DND-41 (cell line): ENCODE data around the gene RAB3GAP2.
"Not testable (repeated sequence)": the region's sequence is repeated elsewhere in the genome, so short reads cannot be mapped to it uniquely, and the experiment has no call there.

ENCODE experiments used
- ATAC-seq: fragments of 200-7000 bp; cut with Tn5 transposase; 3 replicates; pipeline ENCODE4 v1.9.1; 2021; ENCODE audit warnings: low read depth; ENCODE audit not compliant: insufficient read depth
- DNase-seq: peaks from one replicate; pipeline ENCODE4 v3.0.0-alpha.2; 2020
- H2AFZ ChIP-seq: 2 replicates; pipeline ENCODE4 v1.6.0; 2012; ENCODE audit warnings: low read depth, low read length
- H3K27ac ChIP-seq: 2 replicates; pipeline ENCODE4 v1.5.1; 2012; ENCODE audit warnings: low read length, inconsistent platforms
- H3K27me3 ChIP-seq: fragments of 200-600 bp; sonication (generic); 2 replicates; pipeline ENCODE4 v1.6.0; 2012; ENCODE audit warnings: low read length, mild to moderate bottlenecking, inconsistent platforms; ENCODE audit not compliant: insufficient read depth, poor library complexity
- H3K36me3 ChIP-seq: 2 replicates; pipeline ENCODE4 v1.5.1; 2012; ENCODE audit warnings: low read length, inconsistent platforms; ENCODE audit not compliant: insufficient read depth
- H3K4me1 ChIP-seq: 2 replicates; pipeline ENCODE4 v1.5.1; 2012; ENCODE audit warnings: mild to moderate bottlenecking, low read length; ENCODE audit not compliant: insufficient read depth
- H3K4me2 ChIP-seq: 2 replicates; pipeline ENCODE4 v1.6.0; 2012; ENCODE audit warnings: mild to moderate bottlenecking, moderate library complexity, low read length, inconsistent platforms; ENCODE audit not compliant: insufficient read depth
- H3K4me3 ChIP-seq, 2 experiments: fragments of 200-600 bp in 1 of 2; shearing (Covaris generic) in 1 of 2; 2 replicates each; pipeline ENCODE4 v1.5.1; 2012 to 2016; ENCODE audit warnings: inconsistent platforms in 2 of 2, low read length in 2 of 2, mild to moderate bottlenecking in 2 of 2, low read depth in 1 of 2, moderate library complexity in 1 of 2
- H3K79me2 ChIP-seq: 2 replicates; pipeline ENCODE4 v1.6.0; 2012; ENCODE audit warnings: low read length, inconsistent platforms; ENCODE audit not compliant: insufficient read depth
- H3K9ac ChIP-seq: 2 replicates; pipeline ENCODE4 v1.6.0; 2012; ENCODE audit warnings: low read depth, mild to moderate bottlenecking, inconsistent platforms, low read length, moderate library complexity
- H3K9me3 ChIP-seq: 2 replicates; pipeline ENCODE4 v1.5.1; 2012; ENCODE audit warnings: low read length, moderate library complexity, mild to moderate bottlenecking, inconsistent platforms; ENCODE audit not compliant: insufficient read depth, severe bottlenecking
- H4K20me1 ChIP-seq: 2 replicates; pipeline ENCODE4 v1.6.0; 2012; ENCODE audit warnings: low read length; ENCODE audit not compliant: insufficient read depth
- CTCF ChIP-seq: IDR thresholded peaks from 2 replicates; pipeline ENCODE4 v1.5.1; 2012; ENCODE audit warnings: borderline replicate concordance, low read length, moderate library complexity, mild to moderate bottlenecking; ENCODE audit not compliant: poor library complexity, severe bottlenecking; ENCODE audit errors: extremely low read depth
- EZH2 ChIP-seq: IDR thresholded peaks from 3 replicates; pipeline ENCODE4 v1.6.1; 2012; ENCODE audit warnings: borderline replicate concordance, low read depth, mild to moderate bottlenecking, moderate library complexity, low read length, inconsistent platforms; ENCODE audit not compliant: severe bottlenecking

RAB3GAP2 gene

GRCh38 chr1:220251272-220251671 lies 21.0 kb downstream of the RAB3GAP2 start:
- DNase-seq (no peak), ATAC-seq (no peak)
- H2AFZ ChIP-seq, result no peak overlapping the region
- no peak overlapping the region for H3K4me3 ChIP-seq
- no peak overlapping the region for H3K4me2 ChIP-seq
- peaks cover 44% of the 10 kb centered on the region for H3K36me3 ChIP-seq
- no peak overlapping the region for H3K9ac ChIP-seq
- no peak overlapping the region for H3K27ac ChIP-seq
- H3K27me3 ChIP-seq, result no peaks in the 10 kb centered on the region
- H4K20me1 ChIP-seq, result no peaks in the 10 kb centered on the region
- H3K79me2 ChIP-seq, result peaks cover 27% of the 10 kb centered on the region
- H3K9me3 ChIP-seq, result peaks cover 37% of the 10 kb centered on the region
- H3K4me1 ChIP-seq, result no peaks in the 10 kb centered on the region
- TF ChIP-seq EZH2 (no peak), CTCF (no peak)

GRCh38 chr1:220250681-220251080 lies 21.6 kb downstream of the RAB3GAP2 start:
- Histone ChIP-seq H4K20me1 (no peaks in the 10 kb centered on the region), H3K4me2 (no peak overlapping the region), H3K27ac (no peak overlapping the region), H3K4me1 (no peaks in the 10 kb centered on the region), H3K9ac (no peak overlapping the region), H3K36me3 (peaks cover 44% of the 10 kb centered on the region), H3K79me2 (peaks cover 21% of the 10 kb centered on the region), H2AFZ (no peak overlapping the region), H3K27me3 (no peaks in the 10 kb centered on the region), H3K9me3 (peaks cover 37% of the 10 kb centered on the region), H3K4me3 (no peak overlapping the region)
- no peak for DNase-seq
- TF ChIP-seq CTCF, result no peak
- no peak for TF ChIP-seq EZH2
- no peak for ATAC-seq

GRCh38 chr1:220249522-220249921 lies 22.7 kb downstream of the RAB3GAP2 start:
- H3K36me3 ChIP-seq, result peaks cover 44% of the 10 kb centered on the region
- no peak overlapping the region for H3K4me3 ChIP-seq
- no peak overlapping the region for H3K4me2 ChIP-seq
- no peak overlapping the region for H3K9ac ChIP-seq
- no peak for ATAC-seq
- DNase-seq, result no peak
- no peaks in the 10 kb centered on the region for H3K4me1 ChIP-seq
- H4K20me1 ChIP-seq, result no peaks in the 10 kb centered on the region
- H2AFZ ChIP-seq, result no peak overlapping the region
- TF ChIP-seq CTCF (no peak), EZH2 (no peak)
- no peaks in the 10 kb centered on the region for H3K27me3 ChIP-seq
- H3K27ac ChIP-seq, result no peak overlapping the region
- H3K79me2 ChIP-seq, result peaks cover 16% of the 10 kb centered on the region
- H3K9me3 ChIP-seq, result peaks cover 37% of the 10 kb centered on the region

- H3K4me3 ChIP-seq, H3K4me2 ChIP-seq, ATAC-seq, H3K27ac ChIP-seq, H3K9ac ChIP-seq, DNase-seq, H3K27me3 ChIP-seq, H3K4me1 ChIP-seq, H4K20me1 ChIP-seq, H2AFZ ChIP-seq: not testable (repeated sequence)
- H3K9me3 ChIP-seq, result peaks cover 37% of the 10 kb centered on the region
- H3K79me2 ChIP-seq, result peaks cover 23% of the 10 kb centered on the region
- peaks cover 44% of the 10 kb centered on the region for H3K36me3 ChIP-seq
Measured at GRCh38 chr1:220248715-220249265, 23.5 kb downstream of the RAB3GAP2 start.

GRCh38 chr1:220245900-220246299 lies 26.4 kb downstream of the RAB3GAP2 start:
- not testable (repeated sequence) for ATAC-seq, H2AFZ ChIP-seq, DNase-seq, H3K4me2 ChIP-seq, H3K4me3 ChIP-seq, H3K9ac ChIP-seq, H3K27ac ChIP-seq, H3K4me1 ChIP-seq, H3K27me3 ChIP-seq, H4K20me1 ChIP-seq
- H3K36me3 ChIP-seq, result peaks cover 21% of the 10 kb centered on the region
- H3K9me3 ChIP-seq, result peaks cover 32% of the 10 kb centered on the region
- peaks cover 40% of the 10 kb centered on the region for H3K79me2 ChIP-seq
